Tibial nerve (tissue), 4 donors: ENCODE results near the gene LENG8. TPM values are rescaled to one million over a fixed set of nuclear protein-coding genes. Genes with fewer than 3 reads are reported as not detected.
A peak's percentile ranks its signal among the peaks of the same experiment; 100 is the strongest.

Experiments
- DNase-seq, 2 donors: peaks; one replicate each; pipeline ENCODE4 v3.0.0-alpha.2; 2019; ENCODE audit warnings: low spot score in 2 of 2
- H3K27ac ChIP-seq, 4 donors: fragments of 200-600 bp; sonication (generic) in 3 of 4; one replicate each; pipeline ENCODE4 v1.5.1; 2017 to 2019; ENCODE audit warnings: mild to moderate bottlenecking in 1 of 4
- H3K27me3 ChIP-seq, 2 donors: fragments of 200-600 bp; sonication (generic) in 1 of 2; one replicate each; pipeline versions ENCODE4 v1.5.1 to v1.6.0; 2017 to 2019
- H3K36me3 ChIP-seq, 3 donors: fragments of 200-600 bp; sonication (generic); one replicate each; pipeline ENCODE4 v1.5.1; 2018 to 2019
- H3K4me1 ChIP-seq, 4 donors: fragments of 200-600 bp; sonication (generic) in 3 of 4; one replicate each; pipeline ENCODE4 v1.5.1; 2017 to 2019
- H3K4me3 ChIP-seq, 4 donors: fragments of 200-600 bp; sonication (generic) in 3 of 4; one replicate each; pipeline ENCODE4 v1.5.1; 2017 to 2019; ENCODE audit warnings: mild to moderate bottlenecking in 1 of 4, moderate library complexity in 1 of 4
- H3K9me3 ChIP-seq, 4 donors: fragments of 200-600 bp; sonication (generic) in 3 of 4; one replicate each; pipeline ENCODE4 v1.5.1; 2017 to 2019
- EP300 ChIP-seq, 2 donors: sonication (generic); formaldehyde crosslinking; IDR thresholded peaks; one replicate each; pipeline ENCODE4 v1.6.1; 2017; ENCODE audit warnings: antibody characterized with exemption in 2 of 2, mild to moderate bottlenecking in 1 of 2
- POLR2A ChIP-seq, 2 donors: fragments of 450-650 bp; IDR thresholded peaks; one replicate each; pipeline ENCODE4 v1.6.1; 2017; ENCODE audit warnings: antibody characterized with exemption in 2 of 2, mild to moderate bottlenecking in 2 of 2, moderate library complexity in 2 of 2
- WGBS, 2 donors: methylation state at CpG; one replicate each; pipeline ENCODE4 v1.1.5; 2018; 5-methylcytosine and 5-hydroxymethylcytosine counted together
- total RNA-seq, 4 donors: library from RNA; depleted of rRNA; stranded (reverse); fragments of >200 nt; gene quantifications; one replicate each; pipeline ENCODE4 v1.1.0, GENCODE V29; 2016
- TF ChIP-seq, protein P1 (sequence below), 5 experiments: fragments of 200-600 bp in 3 of 5; fragments of 450-650 bp in 2 of 5; sonication (generic) in 3 of 5; IDR thresholded peaks; one replicate each; pipeline ENCODE4 v1.5.1; 2016 to 2019; ENCODE audit warnings: antibody characterized with exemption in 5 of 5, mild to moderate bottlenecking in 3 of 5, moderate library complexity in 2 of 5

Gene LENG8
- total RNA-seq, 4 donors from 2014 or later, result 189 to 389 (median 285) TPM

DNA sequence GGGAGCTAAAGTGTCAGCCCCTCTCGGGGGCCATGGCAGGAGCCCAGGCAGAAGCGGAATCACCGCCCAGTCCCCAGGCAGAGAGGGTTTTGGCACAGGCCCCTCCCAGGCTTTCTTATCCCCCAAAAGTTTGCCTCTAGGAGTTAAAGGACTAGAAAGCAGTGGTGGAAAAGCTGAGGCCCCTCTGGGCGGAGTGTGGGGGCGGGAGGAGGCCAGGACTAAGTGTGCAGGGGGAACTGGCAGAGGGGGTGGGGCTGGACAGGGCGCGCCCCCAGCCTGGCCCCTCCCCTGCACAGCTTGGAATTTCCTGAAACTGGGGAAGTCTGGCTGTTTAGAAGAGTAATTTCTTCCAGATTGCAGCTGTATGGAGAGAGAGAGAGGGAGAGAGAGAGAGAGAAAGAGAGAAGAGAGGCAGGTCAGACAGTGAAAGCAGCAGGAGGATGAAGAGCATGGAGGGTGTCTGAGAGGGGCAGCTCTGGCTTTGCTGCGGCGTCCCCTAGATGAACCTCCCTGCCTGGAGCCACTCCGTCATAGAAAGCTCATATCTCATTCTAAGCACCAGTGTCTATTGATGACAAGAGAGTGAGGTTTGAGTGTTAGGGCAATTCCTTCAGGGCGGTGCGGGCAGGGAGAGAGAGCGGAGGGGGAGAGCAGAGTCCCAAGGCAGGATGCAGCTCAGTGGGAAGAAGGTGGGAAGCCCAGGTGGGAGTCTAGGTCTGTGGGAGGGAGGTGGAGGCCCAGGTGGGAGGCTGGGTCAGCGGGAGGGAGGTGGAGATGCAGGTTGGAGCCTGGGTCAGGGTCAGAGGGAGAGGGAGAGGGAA, 24.3 kb downstream of the LENG8 start, which contains the start of gene CDC42EP5:
TSS of gene CDC42EP5 (minus strand) at position 226 of the 821 bp plus-strand sequence. CDS start 7,749 bp downstream, outside the sequence.
- peaks cover 0 to 15% of the 10 kb centered on the region in 2 donors for H3K27me3 ChIP-seq
- no peaks in the 10 kb centered on the region for H3K36me3 ChIP-seq
- H3K9me3 ChIP-seq, result no peaks in the 10 kb centered on the region
- peak within 1 kb of the TSS; percentile 34 to 58 (median 46) for H3K4me3 ChIP-seq
- peak; percentile 62 to 73 for DNase-seq
- H3K27ac ChIP-seq, result peak within 1 kb of the TSS; percentile 73 to 96 (median 88)
- peaks cover 0 to 46% (median 23%) of the 10 kb centered on the region in 4 donors for H3K4me1 ChIP-seq
- 4 to 7% methylated on average over 14 of the region's 14 CpGs for WGBS, 2 donors
- TF ChIP-seq EP300 (IDR thresholded peaks at IDR 0.05) (peak; percentile 22 to 92), POLR2A (IDR thresholded peaks at IDR 0.05) (peak; percentile 72 to 76)
- TF ChIP-seq, protein P1, sequence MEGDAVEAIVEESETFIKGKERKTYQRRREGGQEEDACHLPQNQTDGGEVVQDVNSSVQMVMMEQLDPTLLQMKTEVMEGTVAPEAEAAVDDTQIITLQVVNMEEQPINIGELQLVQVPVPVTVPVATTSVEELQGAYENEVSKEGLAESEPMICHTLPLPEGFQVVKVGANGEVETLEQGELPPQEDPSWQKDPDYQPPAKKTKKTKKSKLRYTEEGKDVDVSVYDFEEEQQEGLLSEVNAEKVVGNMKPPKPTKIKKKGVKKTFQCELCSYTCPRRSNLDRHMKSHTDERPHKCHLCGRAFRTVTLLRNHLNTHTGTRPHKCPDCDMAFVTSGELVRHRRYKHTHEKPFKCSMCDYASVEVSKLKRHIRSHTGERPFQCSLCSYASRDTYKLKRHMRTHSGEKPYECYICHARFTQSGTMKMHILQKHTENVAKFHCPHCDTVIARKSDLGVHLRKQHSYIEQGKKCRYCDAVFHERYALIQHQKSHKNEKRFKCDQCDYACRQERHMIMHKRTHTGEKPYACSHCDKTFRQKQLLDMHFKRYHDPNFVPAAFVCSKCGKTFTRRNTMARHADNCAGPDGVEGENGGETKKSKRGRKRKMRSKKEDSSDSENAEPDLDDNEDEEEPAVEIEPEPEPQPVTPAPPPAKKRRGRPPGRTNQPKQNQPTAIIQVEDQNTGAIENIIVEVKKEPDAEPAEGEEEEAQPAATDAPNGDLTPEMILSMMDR (IDR thresholded peaks at IDR 0.05), result no peak

DNA sequence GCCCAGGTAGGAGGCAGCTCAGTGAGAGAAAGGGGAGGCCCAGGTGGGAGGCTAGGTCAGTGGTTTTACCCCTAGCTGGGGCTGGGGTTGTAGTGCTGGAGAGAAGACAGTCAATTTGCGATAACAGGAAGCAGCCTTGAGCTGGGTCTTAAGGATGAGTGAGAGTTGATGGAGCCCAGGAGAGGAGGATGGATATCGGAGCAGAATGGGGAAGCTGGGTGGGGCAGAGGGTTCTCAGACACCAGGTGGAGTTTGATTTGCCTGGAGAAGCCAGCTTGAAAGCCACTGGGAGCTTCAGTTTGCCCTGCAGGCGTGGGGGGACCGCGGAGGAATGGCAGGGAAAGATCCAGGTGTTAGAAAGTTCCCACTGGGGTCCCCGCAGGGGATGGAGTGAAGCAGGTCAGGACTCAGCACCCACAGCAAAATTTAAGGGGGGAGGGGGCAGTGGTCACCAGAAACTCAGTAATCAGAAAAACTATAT, 24.9 kb downstream of the LENG8 start:
- Histone ChIP-seq H3K27me3 (peaks cover 0 to 15% of the 10 kb centered on the region in 2 donors), H3K4me1 (peaks cover 0 to 40% (median 23%) of the 10 kb centered on the region in 4 donors), H3K4me3 (peak overlapping the region in 1 of 4 donors; percentile 58), H3K9me3 (no peaks in the 10 kb centered on the region), H3K36me3 (no peaks in the 10 kb centered on the region), H3K27ac (peak overlapping the region; percentile 73 to 96 (median 88))
- DNase-seq, result no peak
- TF ChIP-seq POLR2A (IDR thresholded peaks at IDR 0.05), result no peak
- no peak for TF ChIP-seq EP300 (IDR thresholded peaks at IDR 0.05)
- TF ChIP-seq, protein P1 (IDR thresholded peaks at IDR 0.05), result no peak
- 67 to 82% methylated on average over 6 of the region's 6 CpGs for WGBS, 2 donors

DNA sequence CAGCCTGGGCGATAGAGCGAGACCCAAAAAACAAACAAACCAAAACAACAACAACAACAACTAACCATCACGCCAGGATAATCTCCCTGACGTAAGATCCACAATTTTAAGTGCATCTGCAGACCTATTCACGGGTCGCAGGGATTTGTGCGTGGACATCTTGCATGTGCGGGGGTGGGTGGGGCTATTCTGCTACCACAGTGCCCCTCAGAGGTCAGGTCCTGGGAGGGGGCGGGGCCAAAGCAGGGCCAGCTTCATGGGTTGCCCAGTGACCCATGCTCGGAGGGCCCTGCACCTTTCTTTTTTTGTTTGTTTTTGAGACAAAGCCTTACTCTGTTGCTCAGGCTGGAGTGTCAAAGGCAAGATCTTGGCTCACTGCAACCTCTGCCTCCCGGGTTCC, 26.7 kb downstream of the LENG8 start:
- Histone ChIP-seq H3K9me3 (no peaks in the 10 kb centered on the region), H3K36me3 (no peaks in the 10 kb centered on the region), H3K4me1 (peaks cover 0 to 22% (median 15%) of the 10 kb centered on the region in 4 donors), H3K27ac (no peak overlapping the region), H3K27me3 (peaks cover 0 to 15% of the 10 kb centered on the region in 2 donors), H3K4me3 (no peak overlapping the region)
- DNase-seq, result no peak
- WGBS, 2 donors, result 79 to 85% methylated on average over 11 of the region's 11 CpGs
- no peak for TF ChIP-seq EP300 (IDR thresholded peaks at IDR 0.05)
- no peak for TF ChIP-seq POLR2A (IDR thresholded peaks at IDR 0.05)
- TF ChIP-seq, protein P1 (IDR thresholded peaks at IDR 0.05), result no peak

DNA sequence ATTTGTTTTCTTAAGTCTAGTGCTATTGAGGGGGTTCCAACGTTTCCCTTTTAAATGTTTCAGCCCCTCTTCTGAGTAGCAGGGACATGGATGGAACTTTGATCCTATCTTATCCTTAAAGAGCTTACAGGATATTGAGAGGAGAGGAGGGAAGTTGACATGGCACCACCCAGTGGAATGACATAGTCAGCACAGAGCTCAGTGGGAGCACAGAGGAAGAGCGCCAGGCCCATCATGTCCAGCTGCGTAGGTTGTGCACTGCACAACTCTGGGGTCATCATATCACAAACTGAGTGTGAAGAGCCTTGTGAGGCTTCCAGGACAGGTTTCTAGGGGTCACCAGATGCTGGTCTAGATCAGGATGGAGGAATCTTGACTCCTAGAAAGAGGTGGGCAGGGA, 28.7 kb downstream of the LENG8 start:
- H3K4me3 ChIP-seq, result no peak overlapping the region
- no peaks in the 10 kb centered on the region for H3K36me3 ChIP-seq
- no peak for TF ChIP-seq POLR2A (IDR thresholded peaks at IDR 0.05)
- TF ChIP-seq, protein P1 (IDR thresholded peaks at IDR 0.05), result no peak
- no peak for TF ChIP-seq EP300 (IDR thresholded peaks at IDR 0.05)
- no peak overlapping the region for H3K27ac ChIP-seq
- peaks cover 0 to 20% (median 7%) of the 10 kb centered on the region in 4 donors for H3K4me1 ChIP-seq
- DNase-seq, result no peak
- WGBS, 2 donors, result 67% methylated on average over 3 of the region's 3 CpGs
- H3K27me3 ChIP-seq, result peaks cover 0 to 9% of the 10 kb centered on the region in 2 donors
- no peaks in the 10 kb centered on the region for H3K9me3 ChIP-seq
